Endodermal cell (in vitro differentiated cells): ENCODE data around the gene GPR32. TPM values are rescaled to one million over a fixed set of nuclear protein-coding genes. Genes with fewer than 3 reads are reported as not detected.

ENCODE experiments used
- DNase-seq: peaks from one replicate; pipeline ENCODE4 v3.0.0-alpha.2; 2017
- H3K27ac ChIP-seq: 2 replicates; pipeline ENCODE4 v1.5.1; 2013; ENCODE audit warnings: mild to moderate bottlenecking, low read depth, low read length, moderate library complexity
- H3K27me3 ChIP-seq: 2 replicates; pipeline ENCODE4 v1.6.1; 2013; ENCODE audit warnings: mild to moderate bottlenecking, low read length, moderate library complexity; ENCODE audit not compliant: insufficient read depth, control insufficient read depth, poor library complexity, severe bottlenecking
- H3K36me3 ChIP-seq: 2 replicates; pipeline ENCODE4 v1.7.0; 2013; ENCODE audit warnings: mild to moderate bottlenecking, low read length, moderate library complexity; ENCODE audit not compliant: control insufficient read depth, insufficient read depth
- H3K4me1 ChIP-seq: one replicate; pipeline ENCODE4 v1.7.0; 2013; ENCODE audit warnings: low read length; ENCODE audit not compliant: control insufficient read depth, insufficient read depth
- H3K4me3 ChIP-seq: 2 replicates; pipeline ENCODE4 v1.5.1; 2013; ENCODE audit warnings: mild to moderate bottlenecking, low read length, moderate library complexity
- H3K9ac ChIP-seq: 2 replicates; pipeline ENCODE4 v1.6.1; 2013; ENCODE audit warnings: mild to moderate bottlenecking, low read length, moderate library complexity; ENCODE audit not compliant: poor library complexity, severe bottlenecking; ENCODE audit errors: extremely low read depth
- H3K9me3 ChIP-seq: 2 replicates; pipeline ENCODE4 v1.6.1; 2013; ENCODE audit warnings: mild to moderate bottlenecking, low read length, moderate library complexity; ENCODE audit not compliant: control insufficient read depth
- H3K27ac Mint-ChIP-seq: 2 replicates; pipeline ENCODE4 v1.8.0; 2020; ENCODE audit warnings: mixed read lengths
- H3K27me3 Mint-ChIP-seq: 2 replicates; pipeline ENCODE4 v1.8.0; 2021; ENCODE audit warnings: mild to moderate bottlenecking, mixed read lengths; ENCODE audit not compliant: insufficient read depth
- H3K36me3 Mint-ChIP-seq: 2 replicates; pipeline ENCODE4 v1.8.0; 2020; ENCODE audit warnings: low read depth, mixed read lengths
- H3K4me1 Mint-ChIP-seq: 2 replicates; pipeline ENCODE4 v1.8.0; 2020; ENCODE audit warnings: mixed read lengths
- H3K4me3 Mint-ChIP-seq: 2 replicates; pipeline ENCODE4 v1.8.0; 2020; ENCODE audit warnings: mild to moderate bottlenecking, moderate library complexity, mixed read lengths
- H3K9me3 Mint-ChIP-seq: 2 replicates; pipeline ENCODE4 v1.8.0; 2020; ENCODE audit warnings: mild to moderate bottlenecking, mixed read lengths
- WGBS, 2 experiments: methylation state at CpG; one replicate each; pipeline versions ENCODE4 v1.1.5 to v1.1.7; 2013; ENCODE audit warnings: missing lambda C conversion rate in 2 of 2, mixed read lengths in 1 of 2; ENCODE audit not compliant: insufficient coverage in 1 of 2, insufficient read length in 1 of 2; 5-methylcytosine and 5-hydroxymethylcytosine counted together
- total RNA-seq, 2 donors: library from RNA; stranded (reverse); fragmentation: NEBNext Ultra II Directional in 1 of 2; extraction: Animal tissue kit (Norgen Biotek cat#: 25700) in 1 of 2; gene quantifications; 2 replicates in 1 of 2; 3 replicates in 1 of 2; pipeline ENCODE4 v1.2.1, GENCODE V29; 2021
- TF ChIP-seq, protein P1 (sequence below): fragments of 200-600 bp; sonication (generic); conservative IDR thresholded peaks from 2 replicates; pipeline ENCODE4 v1.5.0; 2021; ENCODE audit warnings: antibody characterized with exemption, mild to moderate bottlenecking

GPR32 gene
- total RNA-seq, 2 donors from 2014 or later, result not detected

- 91 to 95% methylated on average over 4 of the region's 4 CpGs for WGBS, 2 experiments
- TF ChIP-seq, protein P1, sequence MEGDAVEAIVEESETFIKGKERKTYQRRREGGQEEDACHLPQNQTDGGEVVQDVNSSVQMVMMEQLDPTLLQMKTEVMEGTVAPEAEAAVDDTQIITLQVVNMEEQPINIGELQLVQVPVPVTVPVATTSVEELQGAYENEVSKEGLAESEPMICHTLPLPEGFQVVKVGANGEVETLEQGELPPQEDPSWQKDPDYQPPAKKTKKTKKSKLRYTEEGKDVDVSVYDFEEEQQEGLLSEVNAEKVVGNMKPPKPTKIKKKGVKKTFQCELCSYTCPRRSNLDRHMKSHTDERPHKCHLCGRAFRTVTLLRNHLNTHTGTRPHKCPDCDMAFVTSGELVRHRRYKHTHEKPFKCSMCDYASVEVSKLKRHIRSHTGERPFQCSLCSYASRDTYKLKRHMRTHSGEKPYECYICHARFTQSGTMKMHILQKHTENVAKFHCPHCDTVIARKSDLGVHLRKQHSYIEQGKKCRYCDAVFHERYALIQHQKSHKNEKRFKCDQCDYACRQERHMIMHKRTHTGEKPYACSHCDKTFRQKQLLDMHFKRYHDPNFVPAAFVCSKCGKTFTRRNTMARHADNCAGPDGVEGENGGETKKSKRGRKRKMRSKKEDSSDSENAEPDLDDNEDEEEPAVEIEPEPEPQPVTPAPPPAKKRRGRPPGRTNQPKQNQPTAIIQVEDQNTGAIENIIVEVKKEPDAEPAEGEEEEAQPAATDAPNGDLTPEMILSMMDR, result no peak
- no peak overlapping the region for H3K4me3 Mint-ChIP-seq
- peaks cover 45% of the 10 kb centered on the region for H3K36me3 ChIP-seq
- H3K9me3 ChIP-seq, result no peaks in the 10 kb centered on the region
- no peak overlapping the region for H3K9ac ChIP-seq
- no peak overlapping the region for H3K27ac Mint-ChIP-seq
- no peaks in the 10 kb centered on the region for H3K9me3 Mint-ChIP-seq
- H3K4me3 ChIP-seq, result no peak overlapping the region
- no peaks in the 10 kb centered on the region for H3K27me3 Mint-ChIP-seq
- H3K4me1 ChIP-seq, result no peaks in the 10 kb centered on the region
- H3K27ac ChIP-seq, result no peak overlapping the region
- no peaks in the 10 kb centered on the region for H3K4me1 Mint-ChIP-seq
- H3K36me3 Mint-ChIP-seq, result peaks cover 28% of the 10 kb centered on the region
- no peak for DNase-seq
- H3K27me3 ChIP-seq, result no peaks in the 10 kb centered on the region
Observed at GRCh38 chr19:50795664-50796073, 25.4 kb downstream of the GPR32 start.

DNA sequence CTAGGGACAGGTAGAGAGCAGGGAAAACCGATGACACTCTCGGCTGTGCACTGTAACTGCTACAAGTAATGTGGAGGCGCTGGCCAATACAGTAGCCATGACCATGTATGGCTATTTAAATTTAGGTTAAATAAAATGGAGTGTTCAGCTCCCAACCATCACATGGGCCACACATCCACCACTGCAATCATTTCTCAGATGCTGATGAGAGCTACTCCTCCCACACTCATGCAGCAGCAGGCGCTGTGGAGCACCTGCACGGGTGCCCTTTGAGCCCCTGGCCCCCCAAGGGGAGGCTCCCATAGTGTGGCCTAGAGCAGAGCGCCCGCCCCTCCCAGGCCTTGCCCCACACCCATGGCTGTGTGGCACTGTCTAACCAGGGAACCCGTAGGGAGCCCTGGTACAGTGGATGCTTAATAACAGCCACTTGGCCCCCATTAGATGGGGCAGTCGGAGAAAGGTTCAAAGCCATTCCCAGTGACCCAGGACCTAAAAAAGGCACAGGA is 25.9 kb downstream of the GPR32 start:
- H3K9ac ChIP-seq, result no peak overlapping the region
- Mint-ChIP-seq H3K4me1 (no peaks in the 10 kb centered on the region), H3K4me3 (no peak overlapping the region), H3K27me3 (no peaks in the 10 kb centered on the region), H3K27ac (no peak overlapping the region), H3K9me3 (no peaks in the 10 kb centered on the region), H3K36me3 (peaks cover 33% of the 10 kb centered on the region)
- H3K9me3 ChIP-seq, result no peaks in the 10 kb centered on the region
- H3K4me3 ChIP-seq, result no peak overlapping the region
- H3K27me3 ChIP-seq, result no peaks in the 10 kb centered on the region
- no peak overlapping the region for H3K27ac ChIP-seq
- no peaks in the 10 kb centered on the region for H3K4me1 ChIP-seq
- TF ChIP-seq, protein P1, result peak; percentile 40
- H3K36me3 ChIP-seq, result peaks cover 50% of the 10 kb centered on the region
- peak; percentile 70 for DNase-seq
- 91 to 100% methylated on average over 3 to 9 of the region's 9 CpGs for WGBS, 2 experiments

- no peak for DNase-seq
- no peaks in the 10 kb centered on the region for H3K27me3 ChIP-seq
- H3K4me1 ChIP-seq, result no peaks in the 10 kb centered on the region
- 90 to 94% methylated on average over 2 to 8 of the region's 8 CpGs for WGBS, 2 experiments
- H3K9me3 Mint-ChIP-seq, result no peaks in the 10 kb centered on the region
- no peaks in the 10 kb centered on the region for H3K9me3 ChIP-seq
- H3K27ac Mint-ChIP-seq, result no peak overlapping the region
- H3K9ac ChIP-seq, result no peak overlapping the region
- peaks cover 55% of the 10 kb centered on the region for H3K36me3 ChIP-seq
- peaks cover 36% of the 10 kb centered on the region for H3K36me3 Mint-ChIP-seq
- H3K4me1 Mint-ChIP-seq, result no peaks in the 10 kb centered on the region
- H3K27me3 Mint-ChIP-seq, result no peaks in the 10 kb centered on the region
- H3K27ac ChIP-seq, result no peak overlapping the region
- H3K4me3 ChIP-seq, result no peak overlapping the region
- no peak overlapping the region for H3K4me3 Mint-ChIP-seq
- TF ChIP-seq, protein P1, result no peak
Observed at GRCh38 chr19:50796634-50797428, 26.6 kb downstream of the GPR32 start.
